Endothelial cell of umbilical vein (primary cell): ENCODE measurements around the gene UPF3A. TPM values are rescaled to one million over a fixed set of nuclear protein-coding genes. Genes with fewer than 3 reads are reported as not detected.

ENCODE experiments used
- BruUV-seq: library from RNA; stranded (reverse); fragments of 400-500 nt; replicated peaks from 2 replicates; lab custom pipeline; 2021; lab: Mats Ljungman, UMichigan
- CTCF ChIA-PET: fragments of 300-600, 350-600 bp; sonication (Branson Sonifier 250); formaldehyde crosslinking; loops from one replicate; lab custom pipeline; 2021; ENCODE audit warnings: antibody characterized with exemption, inconsistent platforms; lab: Charles Lee
- POLR2A ChIA-PET: fragments of 300-600, 350-600 bp; sonication (Branson Sonifier 250); formaldehyde crosslinking; loops from one replicate; lab custom pipeline; 2021; ENCODE audit warnings: antibody characterized with exemption, inconsistent platforms; lab: Charles Lee
- DNase-seq: peaks from one replicate; pipeline ENCODE4 v3.0.0-alpha.2; 2011; ENCODE audit warnings: low read depth, low spot score
- FAIRE-seq: peaks from 2 replicates; lab custom pipeline; 2011; peaks lifted over from hg19 to GRCh38; lab: Jason Lieb, UNC
- H2AFZ ChIP-seq: 2 replicates; pipeline ENCODE4 v1.6.0; 2012; ENCODE audit warnings: low read depth, low read length, control low read depth, inconsistent platforms
- H3K27ac ChIP-seq: 2 replicates; pipeline ENCODE4 v1.5.1; 2011; ENCODE audit warnings: low read depth, mild to moderate bottlenecking, control low read depth, low read length, moderate library complexity; ENCODE audit not compliant: insufficient read depth
- H3K27me3 ChIP-seq, 2 experiments: 2 replicates each; pipeline versions ENCODE4 v1.6.0 to v1.6.1; 2011; ENCODE audit warnings: low read length in 2 of 2, mixed read lengths in 1 of 2; ENCODE audit not compliant: control insufficient read depth in 2 of 2, insufficient read depth in 2 of 2
- H3K36me3 ChIP-seq, 2 experiments: 2 replicates in 1 of 2; 3 replicates in 1 of 2; pipeline ENCODE4 v1.5.1; 2011; ENCODE audit warnings: low read length in 2 of 2, mild to moderate bottlenecking in 1 of 2, moderate library complexity in 1 of 2; ENCODE audit not compliant: control insufficient read depth in 2 of 2, insufficient read depth in 2 of 2; ENCODE audit errors: extremely low read depth in 1 of 2
- H3K4me1 ChIP-seq: 3 replicates; pipeline ENCODE4 v1.5.1; 2011; ENCODE audit warnings: mild to moderate bottlenecking, low read length; ENCODE audit not compliant: control insufficient read depth, insufficient read depth; ENCODE audit errors: extremely low read depth
- H3K4me2 ChIP-seq: 2 replicates; pipeline ENCODE4 v1.6.1; 2011; ENCODE audit warnings: low read length, control low read depth, mixed read lengths; ENCODE audit not compliant: insufficient read depth
- H3K4me3 ChIP-seq, 3 experiments: fragments of 200-600 bp in 1 of 3; sonication (generic), shearing (Covaris generic) in 1 of 3; replicated peaks in 1 of 3; 2 replicates each; pipeline ENCODE4 v1.5.1; 2011 to 2016; ENCODE audit warnings: control low read depth in 3 of 3, low read length in 3 of 3, mild to moderate bottlenecking in 2 of 3, inconsistent platforms in 1 of 3, low read depth in 1 of 3, moderate library complexity in 1 of 3; ENCODE audit not compliant: insufficient read depth in 1 of 3
- H3K79me2 ChIP-seq: 2 replicates; pipeline ENCODE4 v1.6.0; 2012; ENCODE audit warnings: low read length, inconsistent platforms; ENCODE audit not compliant: control insufficient read depth, insufficient read depth
- H3K9ac ChIP-seq: replicated peaks from 2 replicates; pipeline ENCODE3; 2011; ENCODE audit warnings: low read length, control low read depth; ENCODE audit not compliant: insufficient read depth; ENCODE audit errors: extremely low read depth
- H3K9me1 ChIP-seq: replicated peaks from 3 replicates; pipeline ENCODE4 v1.6.0; 2011; ENCODE audit warnings: mild to moderate bottlenecking, low read length; ENCODE audit not compliant: control insufficient read depth, insufficient read depth; ENCODE audit errors: extremely low read depth
- H3K9me3 ChIP-seq: replicated peaks from 2 replicates; pipeline ENCODE4 v1.5.1; 2012; ENCODE audit warnings: low read length, inconsistent platforms; ENCODE audit not compliant: control insufficient read depth, insufficient read depth
- H4K20me1 ChIP-seq: replicated peaks from 2 replicates; pipeline ENCODE3; 2011; ENCODE audit warnings: mild to moderate bottlenecking, low read length; ENCODE audit not compliant: control insufficient read depth, insufficient read depth; ENCODE audit errors: extremely low read depth
- EZH2 ChIP-seq: IDR thresholded peaks from 2 replicates; pipeline ENCODE4 v1.6.1; 2012; ENCODE audit warnings: borderline replicate concordance, low read depth, mild to moderate bottlenecking, moderate library complexity, low read length, inconsistent platforms; ENCODE audit not compliant: severe bottlenecking
- FOS ChIP-seq: IDR thresholded peaks from 2 replicates; pipeline ENCODE4 v1.6.1; 2011; ENCODE audit warnings: mild to moderate bottlenecking, low read length, moderate library complexity, borderline replicate concordance; ENCODE audit not compliant: insufficient read depth
- GATA2 ChIP-seq: IDR thresholded peaks from 2 replicates; pipeline ENCODE4 v1.7.0; 2011; ENCODE audit warnings: low read depth, mild to moderate bottlenecking, moderate library complexity, mixed read lengths, low read length; ENCODE audit not compliant: insufficient read length, insufficient read depth
- JUN ChIP-seq: IDR thresholded peaks from 2 replicates; pipeline ENCODE4 v1.6.1; 2011; ENCODE audit warnings: borderline replicate concordance, low read depth; ENCODE audit not compliant: insufficient read length, insufficient read depth
- MYC ChIP-seq: IDR thresholded peaks from one replicate; pipeline ENCODE4 v1.6.1; 2011; ENCODE audit warnings: mild to moderate bottlenecking, low read depth, low read length
- POLR2A ChIP-seq: IDR thresholded peaks from 2 replicates; pipeline ENCODE4 v1.6.1; 2012; ENCODE audit warnings: low read depth, mild to moderate bottlenecking, control low read depth, low read length
- POLR2AphosphoS5 ChIP-seq: IDR thresholded peaks from 2 replicates; pipeline ENCODE4 v1.6.1; 2012; ENCODE audit warnings: low read depth, mild to moderate bottlenecking, control low read depth, low read length, moderate library complexity; ENCODE audit not compliant: insufficient read depth
- dilution Hi-C: fragments of 300-500 bp; cut with MboI; formaldehyde crosslinking; loops from one replicate; pipeline ENCODE4 v1.15.0; 2019; ENCODE audit warnings: low sequenced_read_pairs; ENCODE audit not compliant: extremely low pct_ligation_motif_present
- intact Hi-C: fragments of 100-400 bp; cut with micrococcal nuclease; formaldehyde crosslinking; loops from one replicate; pipeline ENCODE4 v1.10.0; 2022
- polyA plus RNA-seq, 4 experiments: library from polyadenylated mRNA; depleted of rRNA in 3 of 4; stranded (reverse) in 3 of 4; unstranded in 1 of 4; fragments of >200 nt; gene quantifications; 2 replicates each; pipeline versions ENCODE4 v1.2.1 to v1.2.3, GENCODE V29; 2011 to 2012; ENCODE audit warnings: missing spikeins in 1 of 4
- total RNA-seq: library from RNA; stranded (reverse); gene quantifications from 2 replicates; pipeline ENCODE4 v1.2.3, GENCODE V29; 2021
- TF ChIP-seq, protein P1 (sequence below), 2 donors: IDR thresholded peaks; 1 replicate in 1 of 2; 2 replicates in 1 of 2; pipeline ENCODE4 v1.5.1; 2011; ENCODE audit warnings: low read length in 2 of 2, mild to moderate bottlenecking in 2 of 2, moderate library complexity in 2 of 2, control low read depth in 1 of 2, inconsistent platforms in 1 of 2, low read depth in 1 of 2; ENCODE audit not compliant: insufficient read depth in 1 of 2; ENCODE audit errors: extremely low read depth in 1 of 2

Gene UPF3A
- total and polyA plus RNA-seq, 2 donors (not counting 3 experiments of a cell fraction or from before 2014, with no cell fraction given): 37.2 to 75.4 TPM

DNA sequence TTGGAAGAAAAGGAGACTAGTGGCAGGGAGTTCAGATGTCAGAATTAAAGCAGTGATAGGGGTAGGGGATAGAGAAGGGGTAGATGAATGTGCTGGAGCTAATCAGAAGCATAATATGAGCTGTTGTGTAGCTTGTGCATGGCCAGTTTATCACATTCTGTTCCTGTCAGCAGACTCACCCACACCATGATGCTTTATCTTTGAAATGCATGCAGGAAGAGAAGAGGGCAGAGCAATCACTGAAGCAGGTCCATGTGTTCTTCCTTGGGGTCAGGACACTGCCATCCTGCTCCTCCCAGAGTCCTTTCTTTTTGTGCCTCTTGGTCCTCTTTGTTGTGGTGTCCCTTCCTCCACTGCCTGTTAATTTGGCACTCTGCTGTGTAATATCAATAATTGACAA is 38.7 kb downstream of the UPF3A start:
- dilution Hi-C loops: no loop called here
- intact Hi-C loops: no loop called here
- Histone ChIP-seq H4K20me1 (no peaks in the 10 kb centered on the region), H3K9me3 (no peaks in the 10 kb centered on the region), H3K27me3 (no peaks in the 10 kb centered on the region), H3K9ac (no peak overlapping the region), H3K4me2 (no peak overlapping the region), H3K79me2 (peaks cover 56% of the 10 kb centered on the region), H2AFZ (no peak overlapping the region), H3K27ac (no peak overlapping the region), H3K36me3 (peaks cover 14 to 15% of the 10 kb centered on the region in 2 experiments), H3K4me1 (peaks cover 12% of the 10 kb centered on the region), H3K9me1 (no peaks in the 10 kb centered on the region), H3K4me3 (no peak overlapping the region)
- TF ChIP-seq FOS (no peak), POLR2AphosphoS5 (no peak), POLR2A (no peak), JUN (no peak)
- TF ChIP-seq, protein P1, sequence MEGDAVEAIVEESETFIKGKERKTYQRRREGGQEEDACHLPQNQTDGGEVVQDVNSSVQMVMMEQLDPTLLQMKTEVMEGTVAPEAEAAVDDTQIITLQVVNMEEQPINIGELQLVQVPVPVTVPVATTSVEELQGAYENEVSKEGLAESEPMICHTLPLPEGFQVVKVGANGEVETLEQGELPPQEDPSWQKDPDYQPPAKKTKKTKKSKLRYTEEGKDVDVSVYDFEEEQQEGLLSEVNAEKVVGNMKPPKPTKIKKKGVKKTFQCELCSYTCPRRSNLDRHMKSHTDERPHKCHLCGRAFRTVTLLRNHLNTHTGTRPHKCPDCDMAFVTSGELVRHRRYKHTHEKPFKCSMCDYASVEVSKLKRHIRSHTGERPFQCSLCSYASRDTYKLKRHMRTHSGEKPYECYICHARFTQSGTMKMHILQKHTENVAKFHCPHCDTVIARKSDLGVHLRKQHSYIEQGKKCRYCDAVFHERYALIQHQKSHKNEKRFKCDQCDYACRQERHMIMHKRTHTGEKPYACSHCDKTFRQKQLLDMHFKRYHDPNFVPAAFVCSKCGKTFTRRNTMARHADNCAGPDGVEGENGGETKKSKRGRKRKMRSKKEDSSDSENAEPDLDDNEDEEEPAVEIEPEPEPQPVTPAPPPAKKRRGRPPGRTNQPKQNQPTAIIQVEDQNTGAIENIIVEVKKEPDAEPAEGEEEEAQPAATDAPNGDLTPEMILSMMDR (IDR thresholded peaks at IDR 0.05; ENCODE audit: extremely low read depth in 1 of 2, insufficient read depth in 1 of 2, low read depth in 1 of 2, low read length in 2 of 2): no peak
- POLR2A ChIA-PET: no interaction called here
- FAIRE-seq (no peak), DNase-seq (no peak)
- BruUV-seq: no TSS peak
- CTCF ChIA-PET: interaction anchor here (0.8 to 1.0 kb wide), 2 partner anchors 21 to 30 kb away, joined by 3 read pairs; no protein-coding TSS in a partner anchor

DNA sequence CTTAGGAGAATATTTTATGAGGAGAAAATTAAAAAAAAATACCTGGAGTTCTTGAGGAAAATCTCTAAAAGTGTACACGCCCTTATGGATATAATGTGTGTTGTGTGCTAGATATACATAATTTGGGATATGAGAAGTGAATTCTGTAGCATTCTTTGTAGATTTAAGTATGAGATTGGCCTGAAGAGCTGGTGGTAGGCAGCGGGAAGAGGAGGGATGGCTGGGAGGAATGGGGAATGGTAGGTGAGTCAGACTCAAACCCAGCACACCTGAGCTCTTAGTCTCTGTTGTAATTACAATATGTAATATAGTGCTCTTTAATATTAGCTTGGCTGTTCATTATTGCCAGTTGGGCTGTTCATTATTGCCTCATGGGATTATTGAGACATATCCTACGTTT is 39.9 kb downstream of the UPF3A start:
- TF ChIP-seq POLR2A: no peak
- no peak for TF ChIP-seq FOS
- TF ChIP-seq, protein P1 (IDR thresholded peaks at IDR 0.05; ENCODE audit: extremely low read depth in 1 of 2, insufficient read depth in 1 of 2, low read depth in 1 of 2, low read length in 2 of 2): no peak
- TF ChIP-seq EZH2: no peak
- TF ChIP-seq MYC: no peak
- no peak for TF ChIP-seq POLR2AphosphoS5
- no peak for TF ChIP-seq GATA2
- FAIRE-seq: no peak
- H4K20me1 ChIP-seq: no peaks in the 10 kb centered on the region
- H3K9me1 ChIP-seq: no peaks in the 10 kb centered on the region
- ChIA-PET POLR2A (interaction anchor here (0.7 kb wide), 1 partner anchor 135 kb away, joined by 5 read pairs; no protein-coding TSS in a partner anchor), CTCF (no interaction called here)
- H2AFZ ChIP-seq: no peak overlapping the region
- intact Hi-C loops (no loop called here), dilution Hi-C loops (no loop called here)
- no peak for DNase-seq
- no peak overlapping the region for H3K9ac ChIP-seq
- H3K36me3 ChIP-seq: peaks cover 15 to 21% of the 10 kb centered on the region in 2 experiments
- peaks cover 44% of the 10 kb centered on the region for H3K79me2 ChIP-seq
- no TSS peak for BruUV-seq
- no peaks in the 10 kb centered on the region for H3K9me3 ChIP-seq
- H3K4me1 ChIP-seq: peaks cover 6% of the 10 kb centered on the region
- no peak overlapping the region for H3K4me3 ChIP-seq
- H3K4me2 ChIP-seq: no peak overlapping the region
- no peaks in the 10 kb centered on the region for H3K27me3 ChIP-seq
- no peak overlapping the region for H3K27ac ChIP-seq
